HepG2 (cell line): ENCODE data around the gene RAD9A. TPM values are rescaled to one million over a fixed set of nuclear protein-coding genes. Genes with fewer than 3 reads are reported as not detected.

Source experiments
- ATAC-seq: fragments of 200-7000 bp; cut with Tn5 transposase; 3 replicates; pipeline ENCODE4 v1.9.1; 2020; ENCODE audit warnings: mild to moderate bottlenecking, moderate library complexity
- BruUV-seq: library from RNA; stranded (reverse); fragments of 400-500 nt; replicated peaks from 2 replicates; lab custom pipeline; 2021; lab: Mats Ljungman, UMichigan
- CTCF ChIA-PET: fragments of 300-600 bp; formaldehyde crosslinking; extraction: SDS; loops from one replicate; lab custom pipeline; 2021; ENCODE audit warnings: low total read pairs, inconsistent platforms, low intra/inter-chr PET ratio; lab: Yijun Ruan, JAX
- POLR2A ChIA-PET: fragments of 350-600 bp; sonication (Branson Sonifier 250); formaldehyde crosslinking; loops from one replicate; lab custom pipeline; 2020; ENCODE audit warnings: antibody characterized with exemption, inconsistent platforms; lab: Yijun Ruan, JAX
- DNase-seq: peaks from one replicate; pipeline ENCODE4 v3.0.0-alpha.2; 2015; ENCODE audit warnings: low spot score
- FAIRE-seq: peaks from 3 replicates; lab custom pipeline; 2011; peaks lifted over from hg19 to GRCh38; lab: Jason Lieb, UNC
- H2AFZ ChIP-seq: one replicate; pipeline ENCODE4 v1.6.1; 2011; ENCODE audit warnings: low read length, inconsistent platforms
- H3K27ac ChIP-seq: fragments of 300-600 bp; 3 replicates; pipeline ENCODE4 v1.8.0; 2011; ENCODE audit warnings: mixed run types, mild to moderate bottlenecking, mixed read lengths, low read length, inconsistent platforms; ENCODE audit not compliant: insufficient read depth; ENCODE audit errors: extremely low read length
- H3K27me3 ChIP-seq, 2 experiments: fragments of 200-600 bp in 1 of 2; 2 replicates in 1 of 2; 3 replicates in 1 of 2; pipeline versions ENCODE4 v1.6.0 to v1.8.0; 2011; ENCODE audit warnings: low read length in 2 of 2, mild to moderate bottlenecking in 2 of 2, moderate library complexity in 2 of 2, inconsistent platforms in 1 of 2; ENCODE audit not compliant: insufficient read depth in 2 of 2, control insufficient read depth in 1 of 2
- H3K36me3 ChIP-seq, 2 experiments: fragments of 200-600 bp in 1 of 2; replicated peaks in 1 of 2; 2 replicates in 1 of 2; 3 replicates in 1 of 2; pipeline versions ENCODE4 v1.5.1 to v1.8.0; 2011; ENCODE audit warnings: low read length in 2 of 2, inconsistent platforms in 1 of 2; ENCODE audit not compliant: insufficient read depth in 2 of 2, control insufficient read depth in 1 of 2
- H3K4me1 ChIP-seq: 2 replicates; pipeline ENCODE4 v1.5.1; 2012; ENCODE audit warnings: low read length, inconsistent platforms; ENCODE audit not compliant: insufficient read depth
- H3K4me2 ChIP-seq: 2 replicates; pipeline ENCODE4 v1.6.0; 2011; ENCODE audit warnings: low read depth, low read length, inconsistent platforms
- H3K4me3 ChIP-seq, 3 experiments: fragments of 200-600 bp in 1 of 3; sonication (generic), shearing (Covaris generic) in 1 of 3; replicated peaks in 1 of 3; 2 replicates each; pipeline ENCODE4 v1.5.1; 2011 to 2016; ENCODE audit warnings: low read length in 3 of 3, inconsistent platforms in 2 of 3, low read depth in 2 of 3, mild to moderate bottlenecking in 2 of 3, control low read depth in 1 of 3, mixed read lengths in 1 of 3; ENCODE audit not compliant: insufficient read depth in 1 of 3
- H3K79me2 ChIP-seq: one replicate; pipeline ENCODE4 v1.6.1; 2011; ENCODE audit warnings: low read length, inconsistent platforms; ENCODE audit not compliant: insufficient read depth
- H3K9ac ChIP-seq: 2 replicates; pipeline ENCODE4 v1.6.0; 2011; ENCODE audit warnings: mild to moderate bottlenecking, low read depth, low read length, inconsistent platforms; ENCODE audit not compliant: insufficient read depth
- H3K9me3 ChIP-seq: 2 replicates; pipeline ENCODE4 v1.5.1; 2012; ENCODE audit warnings: mild to moderate bottlenecking, low read length
- H4K20me1 ChIP-seq: 2 replicates; pipeline ENCODE4 v1.6.0; 2011; ENCODE audit warnings: inconsistent platforms, mild to moderate bottlenecking, low read length, moderate library complexity; ENCODE audit not compliant: insufficient read depth
- CBX5 ChIP-seq: sonication (generic); formaldehyde crosslinking; IDR thresholded peaks from 2 replicates; pipeline ENCODE4 v1.4.0; 2020; ENCODE audit warnings: missing genetic modification reagents, borderline replicate concordance
- HMG20A ChIP-seq: IDR thresholded peaks from 2 replicates; pipeline ENCODE4 v1.6.1; 2016; ENCODE audit warnings: borderline replicate concordance
- HNF4G ChIP-seq, 2 experiments: sonication (generic) in 1 of 2; formaldehyde crosslinking in 1 of 2; IDR thresholded peaks; 2 replicates each; pipeline versions ENCODE4 v1.4.0 to v1.6.1; 2011 to 2020; ENCODE audit warnings: borderline replicate concordance in 2 of 2, low read depth in 2 of 2, mild to moderate bottlenecking in 2 of 2, low read length in 1 of 2, missing genetic modification reagents in 1 of 2, moderate library complexity in 1 of 2
- HOXD1 ChIP-seq: sonication (generic); formaldehyde crosslinking; IDR thresholded peaks from 2 replicates; pipeline ENCODE4 v1.5.0; 2020; ENCODE audit warnings: missing genetic modification reagents
- KDM3A ChIP-seq: IDR thresholded peaks from 2 replicates; pipeline ENCODE4 v1.6.1; 2018; ENCODE audit warnings: low read depth, missing compliant biosample characterization
- PAX8 ChIP-seq: sonication (generic); formaldehyde crosslinking; IDR thresholded peaks from 2 replicates; pipeline ENCODE4 v1.8.0; 2022; ENCODE audit warnings: mild to moderate bottlenecking, missing genetic modification reagents, borderline replicate concordance
- POLR2A ChIP-seq, 2 experiments: IDR thresholded peaks; 2 replicates each; pipeline ENCODE4 v1.6.1; 2011; ENCODE audit warnings: low read depth in 2 of 2, low read length in 2 of 2, mild to moderate bottlenecking in 1 of 2, moderate library complexity in 1 of 2; ENCODE audit not compliant: insufficient read depth in 1 of 2
- SATB2 ChIP-seq: sonication (generic); formaldehyde crosslinking; IDR thresholded peaks from 2 replicates; pipeline ENCODE4 v1.5.0; 2020; ENCODE audit warnings: missing genetic modification reagents
- SP140L ChIP-seq: sonication (generic); formaldehyde crosslinking; IDR thresholded peaks from 2 replicates; pipeline ENCODE4 v1.4.0; 2020; ENCODE audit warnings: missing genetic modification reagents, borderline replicate concordance
- ZBTB8A ChIP-seq: sonication (generic); formaldehyde crosslinking; IDR thresholded peaks from 2 replicates; pipeline ENCODE4 v1.4.0; 2020; ENCODE audit warnings: mild to moderate bottlenecking, low read depth, missing genetic modification reagents, borderline replicate concordance
- ZNF382 ChIP-seq: sonication (generic); formaldehyde crosslinking; IDR thresholded peaks from 2 replicates; pipeline ENCODE4 v1.5.0; 2020; ENCODE audit warnings: missing genetic modification reagents, mild to moderate bottlenecking, borderline replicate concordance
- ZZZ3 ChIP-seq: sonication (generic); formaldehyde crosslinking; IDR thresholded peaks from 2 replicates; pipeline ENCODE4 v1.4.0; 2020; ENCODE audit warnings: missing genetic modification reagents, mild to moderate bottlenecking, borderline replicate concordance
- WGBS: methylation state at CpG from one replicate; pipeline ENCODE4 v1.1.6; 2017; ENCODE audit warnings: low lambda C conversion rate; 5-methylcytosine and 5-hydroxymethylcytosine counted together
- in situ Hi-C: cut with HindIII; loops from 2 replicates; pipeline ENCODE4 v1.10.0; 2017; ENCODE audit warnings: low pct_unique_long_range_greater_than_20kb; ENCODE audit not compliant: extremely low pct_ligation_motif_present
- intact Hi-C: fragments of 100-400 bp; cut with micrococcal nuclease; formaldehyde crosslinking; loops from one replicate; pipeline ENCODE4 v1.10.0; 2022; ENCODE audit not compliant: unreplicated experiment
- polyA plus RNA-seq, 8 experiments: library from polyadenylated mRNA; depleted of rRNA in 3 of 8; stranded (reverse) in 7 of 8; unstranded in 1 of 8; fragments of >200 nt; fragmentation: Illumina TruSeq in 4 of 8; extraction: Trizol in 4 of 8; gene quantifications; 2 replicates each; pipeline versions ENCODE4 v1.2.1 to v1.2.3, GENCODE V29; 2011 to 2016; ENCODE audit warnings: low read depth in 4 of 8, missing spikeins in 1 of 8, mixed read lengths in 1 of 8; ENCODE audit not compliant: insufficient read depth in 1 of 8
- total RNA-seq, 5 experiments: library from RNA; depleted of rRNA; stranded (reverse); fragments of >200 nt; fragmentation: Illumina TruSeq; extraction: Trizol; gene quantifications; 2 replicates each; pipeline ENCODE4 v1.2.3, GENCODE V29; 2016; ENCODE audit warnings: low read depth in 1 of 5
- TF ChIP-seq, protein P1 (sequence below): IDR thresholded peaks from 2 replicates; pipeline ENCODE4 v1.6.1; 2016; ENCODE audit warnings: missing compliant biosample characterization, missing genetic modification reagents, borderline replicate concordance
- TF ChIP-seq, protein P2 (sequence below): sonication (generic); formaldehyde crosslinking; IDR thresholded peaks from 2 replicates; pipeline ENCODE4 v1.4.0; 2020; ENCODE audit warnings: missing genetic modification reagents
- TF ChIP-seq, protein P3 (sequence below), 2 experiments: sonication (generic) in 1 of 2; formaldehyde crosslinking in 1 of 2; IDR thresholded peaks; 2 replicates each; pipeline versions ENCODE4 v1.5.1 to v1.6.1; 2011 to 2020; ENCODE audit warnings: borderline replicate concordance in 1 of 2, low read depth in 1 of 2, low read length in 1 of 2, mild to moderate bottlenecking in 1 of 2, missing genetic modification reagents in 1 of 2, moderate library complexity in 1 of 2

RAD9A gene
- total and polyA plus RNA-seq, 2 of the 13 experiments (the other 11 are each of a cell fraction or from before 2014, with no cell fraction given): 10.1 to 15.7 TPM

DNA sequence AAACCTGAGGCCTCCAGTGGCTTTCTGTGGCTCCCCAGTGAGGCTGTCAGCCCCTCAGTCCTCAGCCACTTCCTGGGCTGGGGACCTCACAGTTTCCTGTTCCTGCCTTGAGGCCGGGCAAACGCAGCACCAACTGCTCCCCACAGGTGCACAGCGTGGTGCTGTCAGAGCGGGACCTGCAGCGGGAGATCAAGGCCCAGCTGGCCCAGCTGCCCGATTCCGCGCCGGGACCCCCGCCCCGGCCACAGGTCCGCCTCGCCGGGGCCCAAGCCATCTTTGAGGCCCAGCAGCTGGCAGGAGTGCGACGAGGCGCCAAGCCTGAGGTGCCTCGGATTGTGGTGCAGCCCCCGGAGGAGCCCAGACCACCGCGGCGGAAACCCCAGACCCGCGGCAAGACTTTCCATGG, 17.5 kb downstream of the RAD9A start:
- Histone ChIP-seq H3K4me3 (no peak overlapping the region), H3K9me3 (no peaks in the 10 kb centered on the region), H3K9ac (no peak overlapping the region), H2AFZ (no peak overlapping the region), H3K4me2 (no peak overlapping the region), H3K79me2 (no peaks in the 10 kb centered on the region), H3K27me3 (peaks cover 3 to 34% of the 10 kb centered on the region in 2 experiments; a peak in 4 of 5 replicates), H4K20me1 (no peaks in the 10 kb centered on the region), H3K27ac (no peak overlapping the region), H3K4me1 (peaks cover 65% of the 10 kb centered on the region), H3K36me3 (no peaks in the 10 kb centered on the region)
- intact Hi-C loops (no loop called here), in situ Hi-C loops (no loop called here)
- FAIRE-seq (no peak), DNase-seq (no peak), ATAC-seq (no peak)
- TF ChIP-seq SP140L (CRISPR knock-in tag) (no peak), CBX5 (CRISPR knock-in tag) (no peak), ZNF382 (no peak), HOXD1 (no peak), SATB2 (CRISPR knock-in tag) (no peak), KDM3A (CRISPR knock-in tag) (no peak), ZBTB8A (CRISPR knock-in tag) (no peak), ZZZ3 (CRISPR knock-in tag) (no peak), HMG20A (CRISPR knock-in tag) (no peak), HNF4G (IDR thresholded peaks at IDR 0.05; ENCODE audit: borderline replicate concordance, low read depth, low read length) (no peak), HNF4G (CRISPR knock-in tag; IDR thresholded peaks at IDR 0.05; ENCODE audit: borderline replicate concordance, low read depth) (no peak), POLR2A (IDR thresholded peaks at IDR 0.05; ENCODE audit: insufficient read depth in 1 of 2, low read depth in 2 of 2, low read length in 2 of 2) (no peak), PAX8 (CRISPR knock-in tag) (no peak)
- TF ChIP-seq, protein P1, sequence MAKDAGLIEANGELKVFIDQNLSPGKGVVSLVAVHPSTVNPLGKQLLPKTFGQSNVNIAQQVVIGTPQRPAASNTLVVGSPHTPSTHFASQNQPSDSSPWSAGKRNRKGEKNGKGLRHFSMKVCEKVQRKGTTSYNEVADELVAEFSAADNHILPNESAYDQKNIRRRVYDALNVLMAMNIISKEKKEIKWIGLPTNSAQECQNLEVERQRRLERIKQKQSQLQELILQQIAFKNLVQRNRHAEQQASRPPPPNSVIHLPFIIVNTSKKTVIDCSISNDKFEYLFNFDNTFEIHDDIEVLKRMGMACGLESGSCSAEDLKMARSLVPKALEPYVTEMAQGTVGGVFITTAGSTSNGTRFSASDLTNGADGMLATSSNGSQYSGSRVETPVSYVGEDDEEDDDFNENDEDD (CRISPR knock-in tag): no peak
- TF ChIP-seq, protein P2, sequence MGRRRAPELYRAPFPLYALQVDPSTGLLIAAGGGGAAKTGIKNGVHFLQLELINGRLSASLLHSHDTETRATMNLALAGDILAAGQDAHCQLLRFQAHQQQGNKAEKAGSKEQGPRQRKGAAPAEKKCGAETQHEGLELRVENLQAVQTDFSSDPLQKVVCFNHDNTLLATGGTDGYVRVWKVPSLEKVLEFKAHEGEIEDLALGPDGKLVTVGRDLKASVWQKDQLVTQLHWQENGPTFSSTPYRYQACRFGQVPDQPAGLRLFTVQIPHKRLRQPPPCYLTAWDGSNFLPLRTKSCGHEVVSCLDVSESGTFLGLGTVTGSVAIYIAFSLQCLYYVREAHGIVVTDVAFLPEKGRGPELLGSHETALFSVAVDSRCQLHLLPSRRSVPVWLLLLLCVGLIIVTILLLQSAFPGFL (CRISPR knock-in tag): no peak
- TF ChIP-seq, protein P3, sequence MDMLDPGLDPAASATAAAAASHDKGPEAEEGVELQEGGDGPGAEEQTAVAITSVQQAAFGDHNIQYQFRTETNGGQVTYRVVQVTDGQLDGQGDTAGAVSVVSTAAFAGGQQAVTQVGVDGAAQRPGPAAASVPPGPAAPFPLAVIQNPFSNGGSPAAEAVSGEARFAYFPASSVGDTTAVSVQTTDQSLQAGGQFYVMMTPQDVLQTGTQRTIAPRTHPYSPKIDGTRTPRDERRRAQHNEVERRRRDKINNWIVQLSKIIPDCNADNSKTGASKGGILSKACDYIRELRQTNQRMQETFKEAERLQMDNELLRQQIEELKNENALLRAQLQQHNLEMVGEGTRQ (IDR thresholded peaks at IDR 0.05; ENCODE audit: low read depth, low read length): no peak
- TF ChIP-seq, protein P3 (CRISPR knock-in tag; IDR thresholded peaks at IDR 0.05; ENCODE audit: borderline replicate concordance): no peak
- CTCF ChIA-PET: no interaction called here
- POLR2A ChIA-PET: no interaction called here
- WGBS: 65% methylated on average over 10 of the region's 24 CpGs
- BruUV-seq: no TSS peak
